Hepatocyte (in vitro differentiated cells): Measurements from ENCODE around the gene KRT3. TPM values are rescaled to one million over a fixed set of nuclear protein-coding genes. Genes with fewer than 3 reads are reported as not detected.

ENCODE experiments used
- DNase-seq: peaks from one replicate; pipeline ENCODE4 v3.0.0-alpha.2; 2016; ENCODE audit warnings: low spot score
- H2AFZ ChIP-seq: fragments of 200-600 bp; sonication (generic); 2 replicates; pipeline ENCODE4 v1.6.0; 2016; ENCODE audit warnings: antibody characterized with exemption, mild to moderate bottlenecking
- H3K27ac ChIP-seq: fragments of 200-600 bp; sonication (generic); 2 replicates; pipeline ENCODE4 v1.5.1; 2016; ENCODE audit warnings: mild to moderate bottlenecking
- H3K27me3 ChIP-seq: fragments of 200-600 bp; sonication (generic); 2 replicates; pipeline ENCODE4 v1.6.1; 2016
- H3K36me3 ChIP-seq: fragments of 200-600 bp; sonication (generic); replicated peaks from 2 replicates; pipeline ENCODE4 v1.5.1; 2016; ENCODE audit warnings: low read depth; ENCODE audit not compliant: insufficient read depth
- H3K4me1 ChIP-seq: fragments of 200-600 bp; sonication (generic); 2 replicates; pipeline ENCODE4 v1.5.1; 2016; ENCODE audit warnings: mild to moderate bottlenecking, moderate library complexity; ENCODE audit not compliant: insufficient read depth
- H3K4me2 ChIP-seq: fragments of 200-600 bp; sonication (generic); 2 replicates; pipeline ENCODE4 v1.6.0; 2016
- H3K4me3 ChIP-seq: fragments of 200-600 bp; sonication (generic); 2 replicates; pipeline ENCODE4 v1.5.1; 2016; ENCODE audit warnings: mild to moderate bottlenecking
- H3K79me2 ChIP-seq: fragments of 200-600 bp; sonication (generic); 2 replicates; pipeline ENCODE4 v1.6.0; 2017; ENCODE audit warnings: mild to moderate bottlenecking
- H3K9me2 ChIP-seq: fragments of 200-600 bp; sonication (generic); replicated peaks from 2 replicates; pipeline ENCODE4 v1.6.0; 2017; ENCODE audit warnings: mild to moderate bottlenecking; ENCODE audit not compliant: insufficient read depth
- H3K9me3 ChIP-seq: fragments of 200-600 bp; sonication (generic); 2 replicates; pipeline ENCODE4 v1.5.1; 2016; ENCODE audit warnings: low read depth, mild to moderate bottlenecking
- H4K20me1 ChIP-seq: fragments of 200-600 bp; sonication (generic); 2 replicates; pipeline ENCODE4 v1.6.0; 2016; ENCODE audit warnings: mild to moderate bottlenecking; ENCODE audit not compliant: insufficient read depth, poor library complexity, severe bottlenecking
- EZH2 ChIP-seq: fragments of 200-600 bp; sonication (generic); IDR thresholded peaks from 2 replicates; pipeline ENCODE4 v1.6.1; 2016; ENCODE audit warnings: antibody characterized with exemption, mild to moderate bottlenecking, borderline replicate concordance
- EZH2phosphoT487 ChIP-seq: fragments of 200-600 bp; sonication (generic); IDR thresholded peaks from one replicate; pipeline ENCODE4 v1.6.1; 2018; ENCODE audit warnings: antibody characterized with exemption, mild to moderate bottlenecking, low read depth, moderate library complexity; ENCODE audit not compliant: unreplicated experiment, severe bottlenecking
- WGBS: methylation state at CpG from one replicate; pipeline ENCODE4 v1.1.6; 2016; ENCODE audit warnings: low lambda C conversion rate; ENCODE audit errors: missing lambda C conversion rate; 5-methylcytosine and 5-hydroxymethylcytosine counted together
- polyA plus RNA-seq: library from polyadenylated mRNA; unstranded; fragments of >200 nt; fragmentation: Nextera tagmentation; extraction: Ambion mirVana; gene quantifications from 2 replicates; pipeline ENCODE4 v1.2.1, GENCODE V29; 2016
- total RNA-seq: library from RNA; depleted of rRNA; stranded (reverse); fragments of >200 nt; gene quantifications from 2 replicates; pipeline ENCODE4 v1.2.3, GENCODE V29; 2014
- TF ChIP-seq, protein P1 (sequence below): fragments of 200-600 bp; sonication (generic); IDR thresholded peaks from 2 replicates; pipeline ENCODE4 v1.5.1; 2016; ENCODE audit warnings: antibody characterized with exemption, mild to moderate bottlenecking; ENCODE audit not compliant: poor library complexity

Gene KRT3
- total and polyA plus RNA-seq, 2 experiments from 2014 or later: not detected

DNA sequence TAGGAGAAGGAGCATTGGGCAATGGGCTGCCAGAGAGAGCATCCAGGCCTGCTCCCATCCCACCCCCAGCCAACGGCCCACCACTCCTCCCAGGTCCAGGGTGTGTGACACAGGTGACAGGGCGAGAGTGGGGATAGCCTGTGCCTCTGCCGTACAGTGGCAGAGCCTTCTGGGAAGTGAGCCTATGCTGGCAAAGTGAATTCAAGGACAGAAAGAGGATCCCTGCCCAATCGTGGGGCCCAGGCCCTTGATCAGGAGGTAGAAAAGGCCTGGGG lies 38.7 kb upstream of the KRT3 start:
- Histone ChIP-seq H3K4me2 (no peak overlapping the region), H3K79me2 (no peaks in the 10 kb centered on the region), H3K9me2 (no peaks in the 10 kb centered on the region), H3K4me3 (no peak overlapping the region), H3K4me1 (no peaks in the 10 kb centered on the region), H4K20me1 (no peaks in the 10 kb centered on the region), H3K9me3 (no peaks in the 10 kb centered on the region), H3K36me3 (no peaks in the 10 kb centered on the region), H2AFZ (no peak overlapping the region), H3K27ac (no peak overlapping the region), H3K27me3 (peaks cover 13% of the 10 kb centered on the region)
- TF ChIP-seq EZH2phosphoT487 (no peak), EZH2 (no peak)
- TF ChIP-seq, protein P1, sequence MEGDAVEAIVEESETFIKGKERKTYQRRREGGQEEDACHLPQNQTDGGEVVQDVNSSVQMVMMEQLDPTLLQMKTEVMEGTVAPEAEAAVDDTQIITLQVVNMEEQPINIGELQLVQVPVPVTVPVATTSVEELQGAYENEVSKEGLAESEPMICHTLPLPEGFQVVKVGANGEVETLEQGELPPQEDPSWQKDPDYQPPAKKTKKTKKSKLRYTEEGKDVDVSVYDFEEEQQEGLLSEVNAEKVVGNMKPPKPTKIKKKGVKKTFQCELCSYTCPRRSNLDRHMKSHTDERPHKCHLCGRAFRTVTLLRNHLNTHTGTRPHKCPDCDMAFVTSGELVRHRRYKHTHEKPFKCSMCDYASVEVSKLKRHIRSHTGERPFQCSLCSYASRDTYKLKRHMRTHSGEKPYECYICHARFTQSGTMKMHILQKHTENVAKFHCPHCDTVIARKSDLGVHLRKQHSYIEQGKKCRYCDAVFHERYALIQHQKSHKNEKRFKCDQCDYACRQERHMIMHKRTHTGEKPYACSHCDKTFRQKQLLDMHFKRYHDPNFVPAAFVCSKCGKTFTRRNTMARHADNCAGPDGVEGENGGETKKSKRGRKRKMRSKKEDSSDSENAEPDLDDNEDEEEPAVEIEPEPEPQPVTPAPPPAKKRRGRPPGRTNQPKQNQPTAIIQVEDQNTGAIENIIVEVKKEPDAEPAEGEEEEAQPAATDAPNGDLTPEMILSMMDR: no peak
- no peak for DNase-seq
- WGBS: 85% methylated on average over 4 of the region's 4 CpGs

DNA sequence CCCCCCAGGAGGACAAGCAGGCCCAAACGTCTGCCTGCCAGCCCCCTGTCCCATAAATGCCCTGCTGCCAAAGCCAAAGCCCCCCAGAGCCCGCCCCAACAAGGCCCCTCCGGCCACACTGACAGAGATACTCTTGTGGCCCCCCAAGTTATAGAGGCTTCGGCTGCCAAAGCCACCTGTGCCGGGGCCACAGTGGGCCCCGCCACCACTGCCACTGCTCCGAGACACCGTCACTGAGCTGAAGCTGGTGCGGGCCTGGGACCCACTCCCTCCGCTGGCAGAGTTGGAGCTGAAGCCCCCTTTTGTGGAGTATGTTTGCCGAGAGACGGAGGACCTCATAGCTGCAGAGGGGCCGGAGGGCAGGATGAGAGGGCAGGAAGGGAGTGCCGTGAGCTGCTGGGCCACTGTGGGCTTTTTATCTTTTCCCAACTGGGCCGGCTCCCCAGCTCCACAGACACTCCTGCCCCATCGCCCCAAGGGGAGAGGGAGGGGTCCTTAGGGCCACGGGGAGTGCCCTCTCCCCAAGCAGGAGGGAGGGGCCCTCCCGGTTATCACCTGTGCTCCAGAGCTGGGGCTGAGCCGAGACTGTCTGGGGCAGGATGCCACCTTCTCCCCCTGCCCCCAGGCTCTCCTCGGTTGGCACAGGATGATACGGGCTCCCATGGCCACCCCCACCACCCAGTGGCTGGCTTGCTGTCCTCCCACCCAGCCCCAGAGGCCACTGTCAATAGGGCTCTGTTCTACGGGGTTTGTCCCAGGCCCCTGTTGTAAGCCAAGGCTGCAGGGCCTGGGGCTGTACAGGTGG lies 38.2 kb upstream of the KRT3 start, which contains the start of gene KRT79:
Gene KRT79 (minus strand): TSS at position 390 of the 805 bp plus-strand sequence. CDS start 51 bp downstream, at position 339.
- Histone ChIP-seq H3K27ac (no peak within 1 kb of the TSS), H3K9me3 (no peaks in the 10 kb centered on the region), H3K36me3 (no peaks in the 10 kb centered on the region), H3K79me2 (no peaks in the 10 kb centered on the region), H3K27me3 (peaks cover 7% of the 10 kb centered on the region), H3K4me1 (no peaks in the 10 kb centered on the region), H4K20me1 (no peaks in the 10 kb centered on the region), H2AFZ (no peak within 1 kb of the TSS), H3K9me2 (no peaks in the 10 kb centered on the region), H3K4me2 (no peak within 1 kb of the TSS), H3K4me3 (no peak within 1 kb of the TSS)
- no peak for DNase-seq
- WGBS: 87% methylated on average over 21 of the region's 22 CpGs
- TF ChIP-seq, protein P1: no peak
- TF ChIP-seq EZH2: no peak
- TF ChIP-seq EZH2phosphoT487: no peak

DNA sequence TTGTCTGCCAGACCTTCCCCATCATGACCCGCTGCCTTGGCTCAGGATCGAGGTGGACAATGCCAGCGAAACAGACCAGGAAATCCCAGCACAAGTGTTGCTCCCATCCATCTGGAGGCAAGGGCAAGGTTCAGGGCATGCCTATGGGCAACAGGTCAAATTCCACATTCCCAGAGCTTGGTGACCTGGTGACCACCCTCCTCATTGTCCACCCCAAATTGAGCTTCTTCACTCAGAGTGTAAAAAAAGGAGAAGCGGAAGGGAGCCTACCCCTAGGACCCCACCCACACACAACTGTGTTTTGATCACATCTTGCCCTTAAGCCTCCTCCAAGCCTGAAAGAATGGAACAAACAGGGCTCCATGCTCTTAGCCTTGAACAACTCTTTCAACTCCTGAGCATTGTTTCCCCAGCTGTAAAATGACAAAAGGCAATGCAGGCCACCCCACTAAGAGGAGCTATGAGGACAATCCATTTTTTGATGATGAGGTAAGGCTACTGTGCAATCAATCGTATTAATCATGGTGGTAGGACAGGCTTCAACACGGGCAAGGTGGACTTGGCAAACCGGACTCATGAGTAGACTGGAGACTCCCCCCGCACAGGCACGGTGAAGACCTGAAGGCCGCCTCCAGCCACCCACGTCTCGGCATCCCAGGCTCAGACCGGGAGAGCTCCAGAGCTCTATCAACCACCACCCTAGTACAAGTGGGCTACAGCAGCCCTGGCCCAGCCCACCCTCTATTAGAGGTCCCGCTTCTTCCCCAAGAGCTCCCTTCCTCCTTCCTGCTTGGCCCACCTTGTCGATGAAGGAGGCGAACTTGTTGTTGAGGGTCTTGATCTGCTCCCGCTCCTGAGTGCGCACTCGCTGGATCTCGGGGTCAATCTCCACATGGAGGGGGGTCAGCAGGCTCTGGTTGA lies 37.3 kb upstream of the KRT3 start:
- Histone ChIP-seq H3K4me1 (no peaks in the 10 kb centered on the region), H4K20me1 (no peaks in the 10 kb centered on the region), H3K79me2 (no peaks in the 10 kb centered on the region), H3K9me2 (no peaks in the 10 kb centered on the region), H3K9me3 (no peaks in the 10 kb centered on the region), H3K4me3 (no peak overlapping the region), H3K36me3 (no peaks in the 10 kb centered on the region), H3K27me3 (peaks cover under 1% of the 10 kb centered on the region), H3K27ac (no peak overlapping the region), H2AFZ (no peak overlapping the region), H3K4me2 (no peak overlapping the region)
- no peak for DNase-seq
- TF ChIP-seq, protein P1: no peak
- TF ChIP-seq EZH2 (no peak), EZH2phosphoT487 (no peak)
- WGBS: 94% methylated on average over 18 of the region's 20 CpGs
